Chondrocyte (in vitro differentiated cells): Measurements from ENCODE around the gene PLCB4. TPM values are rescaled to one million over a fixed set of nuclear protein-coding genes. Genes with fewer than 3 reads are reported as not detected.

Experiments
- DNase-seq: peaks from one replicate; pipeline ENCODE4 v3.0.0; 2021; ENCODE audit warnings: mixed read lengths, low spot score
- H3K27ac Mint-ChIP-seq: one replicate; pipeline ENCODE4 v1.8.0; 2021; ENCODE audit warnings: mild to moderate bottlenecking, moderate library complexity, mixed read lengths; ENCODE audit not compliant: unreplicated experiment
- H3K27me3 Mint-ChIP-seq: 2 replicates; pipeline ENCODE4 v1.8.0; 2021; ENCODE audit warnings: low read depth, mixed read lengths
- H3K36me3 Mint-ChIP-seq: 2 replicates; pipeline ENCODE4 v1.8.0; 2021; ENCODE audit warnings: low read depth, mixed read lengths
- H3K4me1 Mint-ChIP-seq: 2 replicates; pipeline ENCODE4 v1.8.0; 2021; ENCODE audit warnings: low read depth, mild to moderate bottlenecking, mixed read lengths
- H3K4me3 Mint-ChIP-seq: one replicate; pipeline ENCODE4 v1.8.0; 2021; ENCODE audit warnings: mild to moderate bottlenecking, moderate library complexity, mixed read lengths; ENCODE audit not compliant: unreplicated experiment
- H3K9me3 Mint-ChIP-seq: 2 replicates; pipeline ENCODE4 v1.8.0; 2021; ENCODE audit warnings: low read depth, mixed read lengths
- CTCF ChIP-seq: fragments of 200-600 bp; sonication (generic); IDR thresholded peaks from 2 replicates; pipeline ENCODE4 v1.5.0; 2021; ENCODE audit warnings: antibody characterized with exemption, mild to moderate bottlenecking, moderate library complexity
- total RNA-seq: library from RNA; stranded (reverse); gene quantifications from 3 replicates; pipeline ENCODE4 v1.2.1, GENCODE V29; 2021

Gene PLCB4
- total RNA-seq, 1 donor from 2014 or later = 13.3 TPM

- no peak for DNase-seq
- Mint-ChIP-seq H3K9me3 (no peaks in the 10 kb centered on the region), H3K4me3 (no peak overlapping the region), H3K36me3 (peaks cover 23% of the 10 kb centered on the region), H3K27me3 (no peaks in the 10 kb centered on the region), H3K27ac (no peak overlapping the region), H3K4me1 (no peaks in the 10 kb centered on the region)
- no peak for TF ChIP-seq CTCF
Observed at GRCh38 chr20:9476174-9476573, 407.3 kb downstream of the PLCB4 start.

GRCh38 chr20:9476637-9477036 lies 407.8 kb downstream of the PLCB4 start:
- no peak overlapping the region for H3K27ac Mint-ChIP-seq
- H3K27me3 Mint-ChIP-seq = no peaks in the 10 kb centered on the region
- no peak for TF ChIP-seq CTCF
- DNase-seq = no peak
- no peaks in the 10 kb centered on the region for H3K9me3 Mint-ChIP-seq
- peaks cover 23% of the 10 kb centered on the region for H3K36me3 Mint-ChIP-seq
- no peak overlapping the region for H3K4me3 Mint-ChIP-seq
- H3K4me1 Mint-ChIP-seq = no peaks in the 10 kb centered on the region

- H3K36me3 Mint-ChIP-seq = peaks cover 23% of the 10 kb centered on the region
- H3K27ac Mint-ChIP-seq = no peak overlapping the region
- H3K9me3 Mint-ChIP-seq = no peaks in the 10 kb centered on the region
- H3K4me1 Mint-ChIP-seq = peaks cover 13% of the 10 kb centered on the region
- no peak for TF ChIP-seq CTCF
- H3K4me3 Mint-ChIP-seq = no peak overlapping the region
- H3K27me3 Mint-ChIP-seq = no peaks in the 10 kb centered on the region
- no peak for DNase-seq
Observed at GRCh38 chr20:9478771-9479170, 409.9 kb downstream of the PLCB4 start.

GRCh38 chr20:9480066-9480465 lies 411.2 kb downstream of the PLCB4 start:
- Mint-ChIP-seq H3K27ac (no peak overlapping the region), H3K9me3 (no peaks in the 10 kb centered on the region), H3K36me3 (peaks cover 23% of the 10 kb centered on the region), H3K27me3 (no peaks in the 10 kb centered on the region), H3K4me3 (no peak overlapping the region), H3K4me1 (peaks cover 13% of the 10 kb centered on the region)
- no peak for DNase-seq
- TF ChIP-seq CTCF = no peak

GRCh38 chr20:9482180-9482579 lies 413.3 kb downstream of the PLCB4 start:
- no peak for TF ChIP-seq CTCF
- no peaks in the 10 kb centered on the region for H3K27me3 Mint-ChIP-seq
- H3K36me3 Mint-ChIP-seq = peaks cover 10% of the 10 kb centered on the region
- H3K4me3 Mint-ChIP-seq = no peak overlapping the region
- H3K9me3 Mint-ChIP-seq = no peaks in the 10 kb centered on the region
- DNase-seq = no peak
- peaks cover 13% of the 10 kb centered on the region for H3K4me1 Mint-ChIP-seq
- no peak overlapping the region for H3K27ac Mint-ChIP-seq
